Heart left ventricle (tissue), 13 donors: ENCODE measurements around the gene GPR107.

Experiments used
- POLR2A ChIP-seq, 2 donors: fragments of 450-650 bp; IDR thresholded peaks; one replicate each; pipeline ENCODE4 v1.6.1; 2017; ENCODE audit warnings: antibody characterized with exemption in 2 of 2, mild to moderate bottlenecking in 2 of 2, moderate library complexity in 2 of 2
- TF ChIP-seq, protein P1 (sequence below), 12 donors: fragments of 200-600 bp; sonication (generic) in 4 of 12; IDR thresholded peaks; one replicate each; pipeline versions ENCODE4 v1.5.0 to v1.8.0; 2018 to 2022; ENCODE audit warnings: antibody characterized with exemption in 12 of 12, mild to moderate bottlenecking in 5 of 12
- donor health status: ischemic (EF 13 %, LVEDD 7.1; RV severe dilation, severe dysfunction).
- donor health status: DM: no; HTN: yes; CAD: no.
- donor health status: DM: no; HTN: no; CAD: no.
- donor health status: ischemic (EF 25% LVEDD 6.9; RV normal size, moderate dysfunction).
- donor health status: ischemic (EF 25% LVEDD 5.7; RV mildly dilated, moderate dysfunction).
- donor health status: ischemic (EF 35%, LVEDD 5.7; RV mildly dilated, moderate dysfunction).
- donor health status: nonischemic (EF 11% LVEDD 7.7; RV severe dilation, severe dysfunction).
- donor health status: DM: yes; HTN: yes; CAD: no.
- donor health status: PGD.
- donor health status: ischemic (EF 29% LVEDD 5.4; RV normal size, mild dysfunction).
- donor health status: nonischemic (EF 23%, LVEDD 6.1; RV moderate dilation, normal function).

- TF ChIP-seq, protein P1, sequence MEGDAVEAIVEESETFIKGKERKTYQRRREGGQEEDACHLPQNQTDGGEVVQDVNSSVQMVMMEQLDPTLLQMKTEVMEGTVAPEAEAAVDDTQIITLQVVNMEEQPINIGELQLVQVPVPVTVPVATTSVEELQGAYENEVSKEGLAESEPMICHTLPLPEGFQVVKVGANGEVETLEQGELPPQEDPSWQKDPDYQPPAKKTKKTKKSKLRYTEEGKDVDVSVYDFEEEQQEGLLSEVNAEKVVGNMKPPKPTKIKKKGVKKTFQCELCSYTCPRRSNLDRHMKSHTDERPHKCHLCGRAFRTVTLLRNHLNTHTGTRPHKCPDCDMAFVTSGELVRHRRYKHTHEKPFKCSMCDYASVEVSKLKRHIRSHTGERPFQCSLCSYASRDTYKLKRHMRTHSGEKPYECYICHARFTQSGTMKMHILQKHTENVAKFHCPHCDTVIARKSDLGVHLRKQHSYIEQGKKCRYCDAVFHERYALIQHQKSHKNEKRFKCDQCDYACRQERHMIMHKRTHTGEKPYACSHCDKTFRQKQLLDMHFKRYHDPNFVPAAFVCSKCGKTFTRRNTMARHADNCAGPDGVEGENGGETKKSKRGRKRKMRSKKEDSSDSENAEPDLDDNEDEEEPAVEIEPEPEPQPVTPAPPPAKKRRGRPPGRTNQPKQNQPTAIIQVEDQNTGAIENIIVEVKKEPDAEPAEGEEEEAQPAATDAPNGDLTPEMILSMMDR (IDR thresholded peaks at IDR 0.05): peak in 4 of 12 donors; percentile 12 to 26 (median 14)
- no peak for TF ChIP-seq POLR2A (IDR thresholded peaks at IDR 0.05)
Measured at GRCh38 chr9:130156672-130157071, 103.0 kb downstream of the GPR107 start.
